ENCODE results near the gene ITPRID2. TPM values are rescaled to one million over a fixed set of nuclear protein-coding genes. Genes with fewer than 3 reads are reported as not detected.

Gene ITPRID2
- total and polyA plus RNA-seq, 10 of the 15 experiments (the other 5 are each of a cell fraction or from before 2014, with no cell fraction given) = 4.7 to 23.7 (median 13.1) TPM

DNA sequence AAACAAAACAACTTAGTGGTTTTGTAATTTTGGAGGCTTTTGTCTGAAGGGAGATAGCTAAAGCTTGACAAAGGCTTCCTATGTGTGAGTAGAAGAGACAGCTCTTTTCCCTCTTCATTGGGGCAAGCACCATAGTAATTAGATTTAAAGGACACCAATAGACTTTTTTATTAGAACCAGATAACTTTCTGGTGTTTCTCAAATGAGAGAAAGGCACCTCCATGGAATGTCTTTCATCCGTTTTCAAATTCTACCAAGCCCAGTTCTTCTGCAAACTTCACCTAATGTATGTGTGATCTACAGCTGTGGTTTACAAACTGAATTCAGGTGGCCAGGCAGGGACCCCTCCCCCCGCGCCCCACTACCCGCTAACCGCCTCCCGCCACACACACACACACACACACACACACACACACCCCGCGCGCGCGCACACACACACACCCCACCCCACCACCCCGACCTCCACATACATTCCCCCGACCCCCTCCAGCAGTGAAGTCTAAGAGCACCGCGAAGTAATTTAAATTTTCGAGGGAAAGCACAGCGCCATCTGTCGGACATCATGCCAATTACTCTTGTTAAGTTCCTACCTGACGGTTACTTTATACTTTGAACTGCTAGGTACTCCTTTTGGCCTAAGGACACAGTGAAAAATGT is 62.5 kb downstream of the ITPRID2 start:
- peak overlapping the region; percentile 42; the same call in 1 of the 2 replicates for H3K4me2 ChIP-seq (ENCODE audit: control insufficient read depth, insufficient read depth)
- no TSS peak for BruUV-seq (replicated peaks)
- peak overlapping the region; percentile 39; the same call in 1 of the 2 replicates for H2AFZ ChIP-seq (ENCODE audit: control insufficient read depth, low read depth, low read length)
- SMC1A ChIA-PET (ENCODE audit: uncharacterized antibody, unreplicated experiment) = interaction anchor here (0.7 to 2.0 kb wide), 2 partner anchors 16 to 212 kb away, joined by 3 to 16 read pairs; no protein-coding TSS in a partner anchor
- no peaks in the 10 kb centered on the region for H3K79me2 ChIP-seq (ENCODE audit: control insufficient read depth, insufficient read depth, low read length)
- ATAC-seq (peak; percentile 92), FAIRE-seq (peak; percentile 96), DNase-seq (ENCODE audit: low read depth, low spot score) (peak; percentile 19)
- intact Hi-C loops (cut with micrococcal nuclease; ENCODE audit: unreplicated experiment) = loop anchor here (1.0 kb wide), 1 partner anchor 211 kb away; no protein-coding TSS in a partner anchor
- no peaks in the 10 kb centered on the region for H3K36me3 ChIP-seq (ENCODE audit: control insufficient read depth in 2 of 2, insufficient read depth in 2 of 2, low read length in 1 of 2)
- WGBS (ENCODE audit: insufficient coverage, insufficient replicate concordance, low lambda C conversion rate, missing lambda C conversion rate) = 3% methylated on average over 9 of the region's 19 CpGs
- RAD21 ChIA-PET (ENCODE audit: unreplicated experiment) = interaction anchor here (1.3 to 1.8 kb wide), 2 partner anchors 211 to 381 kb away, joined by 3 to 9 read pairs; no protein-coding TSS in a partner anchor
- in situ Hi-C loops (cut with MboI) = no loop called here
- no peaks in the 10 kb centered on the region for H4K20me1 ChIP-seq (ENCODE audit: control insufficient read depth, insufficient read depth)
- H3K4me1 ChIP-seq (ENCODE audit: control insufficient read depth, insufficient read depth, low read length) = no peaks in the 10 kb centered on the region
- no peak overlapping the region for H3K4me3 ChIP-seq
- POLR2A ChIA-PET = interaction anchor here (0.6 kb wide), 1 partner anchor 22 kb away, joined by 3 read pairs; no protein-coding TSS in a partner anchor
- no peak overlapping the region for H3K27ac ChIP-seq (ENCODE audit: control insufficient read depth, insufficient read depth)
- no peak overlapping the region for H3K9ac ChIP-seq (ENCODE audit: control insufficient read depth, insufficient read depth, low read length)
- no peaks in the 10 kb centered on the region for H3K9me3 ChIP-seq (replicated peaks; ENCODE audit: control insufficient read depth, insufficient read depth, low read length)
- CTCF ChIA-PET = interaction anchor here (0.7 to 3.0 kb wide), 23 partner anchors 11 to 651 kb away, joined by 3 to 24 read pairs (median 4); no protein-coding TSS in a partner anchor
- no peaks in the 10 kb centered on the region for H3K27me3 ChIP-seq (replicated peaks in 1 of 2; ENCODE audit: control insufficient read depth in 2 of 2, insufficient read depth in 2 of 2, low read length in 1 of 2)
- TF ChIP-seq HDGF (IDR thresholded peaks at IDR 0.05) (no peak), TAF1 (IDR thresholded peaks at IDR 0.05; ENCODE audit: borderline replicate concordance, low read depth, low read length) (no peak), POU2F2 (IDR thresholded peaks at IDR 0.05; ENCODE audit: borderline replicate concordance, low read depth, low read length) (no peak), YY1 (IDR thresholded peaks at IDR 0.05; ENCODE audit: low read depth, low read length) (0 out of 2 replicates have a peak, but pooled peaks have one; percentile 14), JUND (IDR thresholded peaks at IDR 0.05; ENCODE audit: low read depth, low read length) (no peak), TCF12 (IDR thresholded peaks at IDR 0.05; ENCODE audit: low read depth, low read length) (no peak), SUPT20H (IDR thresholded peaks at IDR 0.05; ENCODE audit: borderline replicate concordance, control insufficient read depth, low read depth, low read length) (no peak), SMC3 (IDR thresholded peaks at IDR 0.05; ENCODE audit: borderline replicate concordance, low read length) (peak; percentile 52)
- TF ChIP-seq, protein P1, sequence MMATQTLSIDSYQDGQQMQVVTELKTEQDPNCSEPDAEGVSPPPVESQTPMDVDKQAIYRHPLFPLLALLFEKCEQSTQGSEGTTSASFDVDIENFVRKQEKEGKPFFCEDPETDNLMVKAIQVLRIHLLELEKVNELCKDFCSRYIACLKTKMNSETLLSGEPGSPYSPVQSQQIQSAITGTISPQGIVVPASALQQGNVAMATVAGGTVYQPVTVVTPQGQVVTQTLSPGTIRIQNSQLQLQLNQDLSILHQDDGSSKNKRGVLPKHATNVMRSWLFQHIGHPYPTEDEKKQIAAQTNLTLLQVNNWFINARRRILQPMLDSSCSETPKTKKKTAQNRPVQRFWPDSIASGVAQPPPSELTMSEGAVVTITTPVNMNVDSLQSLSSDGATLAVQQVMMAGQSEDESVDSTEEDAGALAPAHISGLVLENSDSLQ (IDR thresholded peaks at IDR 0.05) = no peak
- TF ChIP-seq, protein P2, sequence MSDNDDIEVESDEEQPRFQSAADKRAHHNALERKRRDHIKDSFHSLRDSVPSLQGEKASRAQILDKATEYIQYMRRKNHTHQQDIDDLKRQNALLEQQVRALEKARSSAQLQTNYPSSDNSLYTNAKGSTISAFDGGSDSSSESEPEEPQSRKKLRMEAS (IDR thresholded peaks at IDR 0.05; ENCODE audit: low read depth, low read length) = no peak
- TF ChIP-seq, protein P3, sequence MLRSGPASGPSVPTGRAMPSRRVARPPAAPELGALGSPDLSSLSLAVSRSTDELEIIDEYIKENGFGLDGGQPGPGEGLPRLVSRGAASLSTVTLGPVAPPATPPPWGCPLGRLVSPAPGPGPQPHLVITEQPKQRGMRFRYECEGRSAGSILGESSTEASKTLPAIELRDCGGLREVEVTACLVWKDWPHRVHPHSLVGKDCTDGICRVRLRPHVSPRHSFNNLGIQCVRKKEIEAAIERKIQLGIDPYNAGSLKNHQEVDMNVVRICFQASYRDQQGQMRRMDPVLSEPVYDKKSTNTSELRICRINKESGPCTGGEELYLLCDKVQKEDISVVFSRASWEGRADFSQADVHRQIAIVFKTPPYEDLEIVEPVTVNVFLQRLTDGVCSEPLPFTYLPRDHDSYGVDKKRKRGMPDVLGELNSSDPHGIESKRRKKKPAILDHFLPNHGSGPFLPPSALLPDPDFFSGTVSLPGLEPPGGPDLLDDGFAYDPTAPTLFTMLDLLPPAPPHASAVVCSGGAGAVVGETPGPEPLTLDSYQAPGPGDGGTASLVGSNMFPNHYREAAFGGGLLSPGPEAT (IDR thresholded peaks at IDR 0.05; ENCODE audit: low read depth) = no peak
- TF ChIP-seq, protein P4, sequence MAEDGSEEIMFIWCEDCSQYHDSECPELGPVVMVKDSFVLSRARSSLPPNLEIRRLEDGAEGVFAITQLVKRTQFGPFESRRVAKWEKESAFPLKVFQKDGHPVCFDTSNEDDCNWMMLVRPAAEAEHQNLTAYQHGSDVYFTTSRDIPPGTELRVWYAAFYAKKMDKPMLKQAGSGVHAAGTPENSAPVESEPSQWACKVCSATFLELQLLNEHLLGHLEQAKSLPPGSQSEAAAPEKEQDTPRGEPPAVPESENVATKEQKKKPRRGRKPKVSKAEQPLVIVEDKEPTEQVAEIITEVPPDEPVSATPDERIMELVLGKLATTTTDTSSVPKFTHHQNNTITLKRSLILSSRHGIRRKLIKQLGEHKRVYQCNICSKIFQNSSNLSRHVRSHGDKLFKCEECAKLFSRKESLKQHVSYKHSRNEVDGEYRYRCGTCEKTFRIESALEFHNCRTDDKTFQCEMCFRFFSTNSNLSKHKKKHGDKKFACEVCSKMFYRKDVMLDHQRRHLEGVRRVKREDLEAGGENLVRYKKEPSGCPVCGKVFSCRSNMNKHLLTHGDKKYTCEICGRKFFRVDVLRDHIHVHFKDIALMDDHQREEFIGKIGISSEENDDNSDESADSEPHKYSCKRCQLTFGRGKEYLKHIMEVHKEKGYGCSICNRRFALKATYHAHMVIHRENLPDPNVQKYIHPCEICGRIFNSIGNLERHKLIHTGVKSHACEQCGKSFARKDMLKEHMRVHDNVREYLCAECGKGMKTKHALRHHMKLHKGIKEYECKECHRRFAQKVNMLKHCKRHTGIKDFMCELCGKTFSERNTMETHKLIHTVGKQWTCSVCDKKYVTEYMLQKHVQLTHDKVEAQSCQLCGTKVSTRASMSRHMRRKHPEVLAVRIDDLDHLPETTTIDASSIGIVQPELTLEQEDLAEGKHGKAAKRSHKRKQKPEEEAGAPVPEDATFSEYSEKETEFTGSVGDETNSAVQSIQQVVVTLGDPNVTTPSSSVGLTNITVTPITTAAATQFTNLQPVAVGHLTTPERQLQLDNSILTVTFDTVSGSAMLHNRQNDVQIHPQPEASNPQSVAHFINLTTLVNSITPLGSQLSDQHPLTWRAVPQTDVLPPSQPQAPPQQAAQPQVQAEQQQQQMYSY (CRISPR knock-in tag; IDR thresholded peaks at IDR 0.05) = no peak
- TF ChIP-seq, protein P5, sequence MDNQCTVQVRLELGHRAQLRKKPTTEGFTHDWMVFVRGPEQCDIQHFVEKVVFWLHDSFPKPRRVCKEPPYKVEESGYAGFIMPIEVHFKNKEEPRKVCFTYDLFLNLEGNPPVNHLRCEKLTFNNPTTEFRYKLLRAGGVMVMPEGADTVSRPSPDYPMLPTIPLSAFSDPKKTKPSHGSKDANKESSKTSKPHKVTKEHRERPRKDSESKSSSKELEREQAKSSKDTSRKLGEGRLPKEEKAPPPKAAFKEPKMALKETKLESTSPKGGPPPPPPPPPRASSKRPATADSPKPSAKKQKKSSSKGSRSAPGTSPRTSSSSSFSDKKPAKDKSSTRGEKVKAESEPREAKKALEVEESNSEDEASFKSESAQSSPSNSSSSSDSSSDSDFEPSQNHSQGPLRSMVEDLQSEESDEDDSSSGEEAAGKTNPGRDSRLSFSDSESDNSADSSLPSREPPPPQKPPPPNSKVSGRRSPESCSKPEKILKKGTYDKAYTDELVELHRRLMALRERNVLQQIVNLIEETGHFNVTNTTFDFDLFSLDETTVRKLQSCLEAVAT (IDR thresholded peaks at IDR 0.05) = no peak
